Sciatic nerve (tissue), 2 donors: ENCODE data around the gene SEC24C. TPM values are rescaled to one million over a fixed set of nuclear protein-coding genes. Genes with fewer than 3 reads are reported as not detected.
A peak's percentile ranks its signal among the peaks of the same experiment; 100 is the strongest.

ENCODE experiments used
- ATAC-seq: fragments of 200-7000 bp; cut with Tn5 transposase; one replicate; pipeline ENCODE4 v1.9.1; 2020; ENCODE audit warnings: mild to moderate bottlenecking, moderate library complexity
- DNase-seq: peaks from one replicate; pipeline ENCODE4 v3.0.0-alpha.2; 2020; ENCODE audit warnings: low spot score
- intact Hi-C: fragments of 100-400 bp; cut with DNase I; formaldehyde crosslinking; loops from one replicate; pipeline ENCODE4 v1.14.2; 2022
- total RNA-seq: library from RNA; stranded (reverse); fragmentation: NEBNext Ultra II Directional; extraction: Animal tissue kit (Norgen Biotek cat#: 25700); gene quantifications from one replicate; pipeline ENCODE4 v1.2.1, GENCODE V29; 2021
- donor health status: DM: no; HTN: no; CAD: no.
- donor health status: DM: no; HTN: no; CAD: no.

SEC24C gene
- total RNA-seq, 1 donor from 2014 or later: 53.6 TPM

DNA sequence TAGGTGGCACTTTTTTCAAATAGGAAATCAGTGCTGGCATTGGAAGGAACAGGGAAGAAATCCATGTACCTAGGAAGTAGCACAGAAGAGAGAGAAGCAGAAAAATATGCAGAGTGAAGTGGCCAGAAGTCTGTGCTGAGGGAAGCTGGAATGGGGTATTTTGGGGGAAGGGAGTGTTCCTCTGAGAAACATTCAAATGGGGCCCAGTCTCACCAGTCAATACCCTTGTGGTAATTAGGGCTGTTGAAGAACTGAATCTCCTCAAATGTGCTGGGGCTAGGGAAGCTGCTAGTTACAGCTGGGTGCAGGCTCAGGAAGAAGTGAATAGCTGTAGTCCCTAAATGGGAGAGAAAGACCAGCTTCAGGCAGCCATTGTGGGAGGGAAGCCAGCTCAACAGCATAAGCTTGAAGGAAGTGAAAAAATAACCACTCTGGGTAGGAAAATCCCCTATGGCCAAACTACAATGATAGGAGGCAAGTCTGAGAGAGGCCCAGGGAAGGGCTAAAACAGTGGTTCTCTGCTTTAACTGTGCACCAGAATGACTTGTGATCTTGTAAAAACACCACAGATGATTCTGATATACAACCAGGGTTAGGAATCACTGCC lies 59.6 kb downstream of the SEC24C start:
- no peak for DNase-seq
- intact Hi-C loops: no loop called here
- ATAC-seq: no peak

DNA sequence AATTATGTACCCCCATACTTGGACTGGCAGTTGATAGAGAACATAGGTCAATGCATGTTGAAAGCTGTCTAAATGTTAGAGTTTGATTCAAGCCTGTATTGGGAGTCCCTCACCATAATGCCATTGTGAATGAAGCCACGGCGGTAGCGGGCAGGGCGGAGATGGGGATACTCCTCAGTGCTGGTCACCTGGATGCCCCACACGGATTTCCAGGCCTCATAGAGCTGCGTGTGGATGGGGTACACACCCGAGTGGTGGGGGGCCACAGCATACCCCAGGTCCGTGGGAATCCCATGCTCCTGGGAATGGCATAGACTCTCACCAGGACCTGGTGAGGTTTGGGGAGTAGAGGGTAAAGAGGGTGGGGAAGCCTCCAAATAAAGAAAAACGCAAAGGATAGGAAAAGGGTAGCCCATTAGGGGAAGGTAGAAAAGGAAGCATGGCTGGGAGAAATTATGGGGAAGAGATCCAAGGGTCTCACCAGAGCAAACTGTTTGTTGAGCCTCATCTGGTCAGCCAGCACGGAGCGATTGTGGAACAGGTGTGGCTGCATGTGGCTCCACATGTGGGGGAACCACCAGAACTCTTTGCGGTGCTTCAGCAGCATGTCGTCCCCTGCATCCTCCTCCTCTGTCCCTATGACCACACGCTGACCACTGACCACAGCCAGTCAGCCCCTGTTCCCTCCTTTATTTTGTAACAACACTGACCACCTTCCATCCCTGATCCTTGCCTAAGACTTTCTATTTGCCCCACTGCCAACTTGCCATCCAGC lies 62.2 kb downstream of the SEC24C start:
- ATAC-seq: no peak
- DNase-seq: no peak
- intact Hi-C loops: no loop called here

DNA sequence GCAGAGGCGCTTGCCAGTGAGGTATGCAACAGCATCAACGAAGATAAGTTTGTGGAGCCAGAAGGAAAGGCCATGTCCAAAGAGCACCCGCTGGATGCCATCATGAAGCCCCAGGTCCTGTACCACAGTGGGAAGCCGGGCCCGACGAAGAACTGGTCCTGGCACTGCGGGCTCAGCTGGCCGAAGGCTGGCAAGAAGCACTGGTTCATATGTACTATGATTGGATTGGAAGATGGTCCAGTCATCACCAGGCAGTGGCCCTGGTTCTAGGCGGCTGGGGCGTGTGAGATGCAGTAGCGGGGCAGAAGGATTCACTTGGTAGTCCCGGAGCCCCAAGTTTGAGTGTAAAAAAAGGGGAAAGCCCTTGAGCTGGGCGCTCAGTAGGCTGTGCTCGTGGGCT lies 63.3 kb downstream of the SEC24C start:
- DNase-seq (no peak), ATAC-seq (no peak)
- intact Hi-C loops: no loop called here

DNA sequence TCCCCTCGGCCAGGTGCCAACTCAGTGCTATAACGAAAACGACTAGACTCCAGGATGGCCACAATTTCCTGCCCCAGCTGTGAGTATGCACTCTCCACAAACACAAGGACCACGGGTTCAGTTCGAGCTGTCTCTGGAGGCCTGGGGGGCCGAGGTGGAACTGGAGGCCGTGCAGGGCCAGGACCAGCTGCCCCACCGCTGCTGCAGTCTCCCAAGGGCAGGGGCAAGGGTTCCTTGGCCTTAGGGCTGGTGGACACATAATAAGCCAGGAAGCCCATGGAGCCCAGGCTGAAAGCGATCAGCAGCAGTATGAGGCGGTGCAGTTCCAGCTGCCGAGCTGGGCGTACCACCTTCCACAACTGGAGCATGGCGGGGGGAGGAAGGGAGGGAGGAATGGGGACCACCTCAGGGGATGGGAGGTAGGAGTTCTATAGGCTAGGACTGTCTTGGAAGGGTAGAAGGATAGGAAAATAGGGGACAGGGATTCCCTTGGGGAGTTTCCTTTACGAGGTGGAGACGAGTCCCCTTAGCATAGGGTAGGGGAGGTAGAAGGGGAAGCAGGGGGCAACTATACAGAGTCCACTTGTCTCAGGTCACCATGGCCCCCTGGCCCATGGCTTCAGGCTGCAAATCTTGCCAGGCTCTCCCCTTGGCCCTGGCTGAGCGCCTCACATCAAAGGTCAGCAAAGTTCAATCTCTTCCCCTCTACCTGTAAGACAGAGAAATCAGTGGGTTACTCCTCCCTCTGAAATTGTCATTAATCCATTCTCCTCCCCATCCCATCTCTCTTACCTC lies 64.0 kb downstream of the SEC24C start:
- ATAC-seq: no peak
- DNase-seq: no peak
- intact Hi-C loops: no loop called here

DNA sequence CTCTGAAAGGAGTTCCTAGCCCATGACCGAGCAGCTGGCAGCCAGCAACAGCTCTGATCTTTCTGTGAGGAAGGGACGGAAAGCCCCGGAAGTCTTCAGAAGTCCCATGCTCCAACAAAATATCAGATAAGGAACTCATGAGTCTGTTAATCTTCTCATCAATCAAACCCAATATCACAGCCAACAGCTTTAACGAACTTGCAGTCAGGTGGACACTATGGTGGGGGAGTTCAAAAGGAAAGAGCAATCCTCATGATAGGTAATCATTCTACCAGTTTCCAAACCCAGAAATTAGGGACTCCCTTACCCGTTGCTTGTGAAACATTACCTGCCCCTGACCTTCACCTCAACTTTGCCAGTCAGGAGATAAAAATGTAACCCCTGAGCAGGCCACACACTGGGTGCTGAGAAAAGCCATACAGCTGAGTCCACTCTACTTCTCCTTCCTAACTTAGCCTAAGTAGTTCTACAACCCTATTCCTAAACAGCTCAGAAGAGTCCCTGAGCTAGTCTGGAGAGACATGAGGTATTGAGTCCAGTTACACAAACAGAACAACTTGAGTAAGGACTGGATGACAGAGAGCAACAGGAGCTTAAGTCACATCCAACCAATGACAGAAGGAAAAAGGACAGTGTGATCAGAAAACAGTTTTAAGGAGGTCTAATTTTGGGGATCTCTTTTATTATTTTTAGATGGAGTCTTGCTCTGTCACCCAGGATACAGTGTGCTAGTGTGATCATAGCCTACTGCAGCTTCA lies 65.1 kb downstream of the SEC24C start:
- no peak for DNase-seq
- no peak for ATAC-seq
- intact Hi-C loops: no loop called here

DNA sequence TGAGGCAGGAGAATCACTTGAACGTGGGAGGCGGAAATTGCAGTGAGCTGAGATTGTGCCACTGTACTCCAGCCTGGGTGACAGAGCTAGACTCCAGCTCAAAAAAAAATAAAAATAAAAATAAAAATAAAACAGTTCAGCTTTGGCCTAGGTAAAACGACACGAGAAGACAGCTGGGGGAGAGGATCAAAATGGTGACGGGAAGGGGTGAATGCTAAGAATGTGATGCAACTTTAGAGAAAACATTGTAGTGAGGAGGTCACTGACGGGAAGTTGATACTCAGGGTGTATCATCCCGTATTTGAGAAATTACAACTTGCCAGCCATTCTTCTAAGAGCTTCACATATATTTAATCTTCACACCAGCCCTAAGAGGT lies 66.2 kb downstream of the SEC24C start:
- DNase-seq (no peak), ATAC-seq (no peak)
- intact Hi-C loops: no loop called here

DNA sequence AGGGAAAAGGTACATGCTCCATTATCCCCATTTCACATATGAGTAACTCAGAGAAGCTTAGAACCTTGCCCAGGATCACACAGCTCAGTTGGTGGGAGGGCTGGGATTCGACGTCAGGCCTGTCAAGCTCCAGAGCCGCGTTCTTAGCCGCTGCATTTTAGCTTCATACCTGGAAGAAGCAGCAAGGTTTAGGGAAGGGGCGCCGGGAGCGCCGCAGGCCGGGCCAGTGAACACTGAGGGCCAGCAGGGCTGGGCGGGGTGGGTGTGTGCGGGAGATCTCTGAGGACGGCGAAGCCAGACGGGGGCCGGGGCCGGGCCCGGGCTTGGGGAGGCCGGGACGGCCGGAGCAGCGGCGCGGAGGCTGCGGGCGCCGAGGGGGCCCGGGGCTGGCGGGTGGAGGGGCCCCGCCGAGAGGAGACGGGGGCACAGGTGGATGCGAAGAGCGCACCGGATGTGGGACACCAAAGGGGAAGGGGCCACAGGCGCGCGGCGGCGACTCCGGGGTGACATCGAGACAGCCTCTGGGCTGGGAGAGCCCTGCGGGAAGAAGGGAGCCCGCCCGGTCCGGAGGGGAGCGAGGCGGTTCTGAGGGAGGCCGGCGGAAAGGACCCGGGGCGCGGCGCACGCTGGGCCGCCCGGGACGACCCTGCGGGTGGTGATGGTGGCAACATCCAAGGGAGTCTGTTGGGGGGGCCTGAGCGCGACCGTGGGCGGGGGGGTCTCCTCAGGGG lies 66.7 kb downstream of the SEC24C start:
- intact Hi-C loops: no loop called here
- ATAC-seq (no peak), DNase-seq (peak; percentile 74)

DNA sequence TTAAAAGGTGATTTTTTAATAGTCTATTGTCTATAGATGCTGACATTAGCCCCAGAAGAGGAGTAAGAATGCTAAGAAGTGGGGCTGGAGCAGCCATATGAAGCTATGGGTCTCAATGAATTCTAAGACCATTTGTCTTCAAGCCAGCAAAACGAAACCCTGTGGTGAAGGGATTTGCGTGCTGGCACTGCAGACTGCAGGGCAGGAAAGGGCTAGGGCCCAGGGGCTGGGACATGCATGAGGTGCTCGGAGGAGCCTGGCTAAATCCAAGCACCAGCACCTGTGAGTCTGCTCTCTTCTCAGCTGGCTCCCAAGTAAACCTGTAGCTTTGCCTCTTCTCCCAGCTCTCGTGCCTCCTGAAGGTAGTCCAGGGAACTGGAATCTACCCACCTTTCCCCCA lies 68.5 kb downstream of the SEC24C start:
- DNase-seq (no peak), ATAC-seq (no peak)
- intact Hi-C loops: no loop called here

DNA sequence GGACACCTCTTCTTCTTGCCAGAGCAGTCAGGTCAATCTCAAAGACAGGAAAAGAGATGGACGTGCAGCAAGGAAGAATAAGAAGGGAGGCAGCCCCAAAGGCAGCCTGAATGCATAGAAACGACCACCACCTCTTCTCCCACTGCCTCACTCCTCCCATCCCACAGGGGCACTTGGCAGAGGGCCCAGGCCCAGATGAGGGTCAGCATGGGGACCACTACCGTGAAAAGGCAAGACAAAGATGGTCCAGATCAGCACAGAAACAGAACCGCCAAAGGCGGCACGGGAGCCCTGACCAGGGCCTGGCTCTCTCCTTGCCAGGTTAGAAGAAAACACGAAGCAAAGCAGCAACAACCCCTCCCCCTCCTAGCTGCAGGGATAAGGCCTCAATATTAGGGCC lies 69.2 kb downstream of the SEC24C start:
- ATAC-seq (no peak), DNase-seq (no peak)
- intact Hi-C loops: no loop called here

DNA sequence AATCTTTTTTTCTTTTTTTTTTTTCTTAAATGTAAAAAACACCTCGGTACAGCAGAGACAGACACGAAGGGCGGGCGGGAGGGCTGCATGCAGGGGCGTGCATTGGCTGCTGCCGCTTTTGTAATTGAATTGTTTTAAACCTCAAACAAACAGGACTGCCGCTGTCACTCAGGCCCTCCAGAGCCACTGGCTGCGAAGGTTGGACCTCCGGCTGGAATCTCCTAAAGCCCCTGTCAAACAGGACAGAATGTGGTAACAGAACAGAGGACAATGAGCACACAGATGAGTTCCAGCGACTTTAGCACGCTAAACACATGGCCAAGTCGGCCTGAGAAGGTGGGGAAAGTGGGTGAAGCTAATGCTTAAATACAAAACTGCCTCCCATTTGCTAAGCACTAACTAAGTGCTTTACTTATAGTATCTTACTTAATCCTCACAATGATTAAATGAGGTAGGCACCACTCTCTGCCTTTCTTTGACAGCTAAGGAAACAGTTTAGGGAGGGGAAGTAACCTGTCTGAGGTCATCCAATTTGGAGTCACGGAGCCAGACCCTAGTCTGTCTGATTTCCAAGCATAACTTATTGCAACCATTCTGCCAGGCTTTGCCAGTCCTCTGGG lies 70.2 kb downstream of the SEC24C start:
- ATAC-seq (no peak), DNase-seq (no peak)
- intact Hi-C loops: no loop called here

DNA sequence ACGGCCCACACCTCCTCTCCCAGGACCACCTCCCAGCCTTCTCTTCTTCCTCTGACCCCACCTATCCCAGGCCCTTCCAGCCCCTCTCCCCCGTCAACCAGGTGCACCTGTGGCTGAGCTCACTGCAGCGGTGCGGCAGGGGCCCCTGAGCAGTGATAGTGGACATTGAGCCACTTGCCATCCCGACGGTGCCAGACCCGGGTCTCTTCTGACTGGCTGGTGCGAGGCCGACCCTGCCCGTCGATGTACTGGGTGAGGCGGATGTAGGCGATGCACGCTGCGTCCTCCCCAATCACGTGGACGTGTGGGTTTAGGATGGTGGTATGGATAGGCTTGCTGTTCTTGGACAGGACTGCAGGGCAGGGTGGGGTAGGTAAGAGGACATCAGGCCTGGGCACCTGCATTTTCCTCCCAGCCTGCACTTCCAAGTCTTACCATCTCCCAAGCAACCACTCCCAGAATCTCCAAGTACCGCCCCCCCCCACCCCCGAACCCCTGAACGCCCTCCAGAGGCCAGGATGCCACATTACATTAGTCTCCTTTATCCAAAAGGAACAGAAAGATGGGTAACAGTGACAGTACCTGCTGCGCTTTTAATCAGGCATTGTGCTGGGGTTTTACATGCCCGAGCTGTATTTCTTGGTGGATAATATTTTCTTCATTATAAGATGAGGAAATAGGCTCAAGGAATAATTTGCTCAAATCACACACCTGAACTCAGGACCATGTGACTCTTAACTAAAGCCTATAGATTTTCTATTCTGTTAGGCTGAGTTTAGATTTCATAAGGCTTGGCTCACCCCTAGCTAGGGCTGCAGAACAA lies 70.9 kb downstream of the SEC24C start:
- no peak for ATAC-seq
- intact Hi-C loops: no loop called here
- DNase-seq: no peak

DNA sequence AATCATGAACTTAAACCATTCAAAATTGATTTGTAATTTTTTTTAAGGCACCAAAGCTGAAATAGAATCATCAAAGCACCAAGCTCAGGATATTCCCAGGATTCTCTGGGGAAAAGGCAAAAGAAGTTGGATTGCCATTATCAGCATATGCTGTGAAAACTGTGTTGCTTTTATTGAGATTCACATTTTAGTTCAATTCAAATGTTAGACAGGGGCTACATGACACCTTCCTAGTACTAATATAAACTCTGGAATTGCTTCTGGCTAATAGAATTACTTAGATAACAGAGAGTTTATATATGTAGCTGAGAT lies 71.5 kb downstream of the SEC24C start:
- intact Hi-C loops: no loop called here
- ATAC-seq (no peak), DNase-seq (no peak)

DNA sequence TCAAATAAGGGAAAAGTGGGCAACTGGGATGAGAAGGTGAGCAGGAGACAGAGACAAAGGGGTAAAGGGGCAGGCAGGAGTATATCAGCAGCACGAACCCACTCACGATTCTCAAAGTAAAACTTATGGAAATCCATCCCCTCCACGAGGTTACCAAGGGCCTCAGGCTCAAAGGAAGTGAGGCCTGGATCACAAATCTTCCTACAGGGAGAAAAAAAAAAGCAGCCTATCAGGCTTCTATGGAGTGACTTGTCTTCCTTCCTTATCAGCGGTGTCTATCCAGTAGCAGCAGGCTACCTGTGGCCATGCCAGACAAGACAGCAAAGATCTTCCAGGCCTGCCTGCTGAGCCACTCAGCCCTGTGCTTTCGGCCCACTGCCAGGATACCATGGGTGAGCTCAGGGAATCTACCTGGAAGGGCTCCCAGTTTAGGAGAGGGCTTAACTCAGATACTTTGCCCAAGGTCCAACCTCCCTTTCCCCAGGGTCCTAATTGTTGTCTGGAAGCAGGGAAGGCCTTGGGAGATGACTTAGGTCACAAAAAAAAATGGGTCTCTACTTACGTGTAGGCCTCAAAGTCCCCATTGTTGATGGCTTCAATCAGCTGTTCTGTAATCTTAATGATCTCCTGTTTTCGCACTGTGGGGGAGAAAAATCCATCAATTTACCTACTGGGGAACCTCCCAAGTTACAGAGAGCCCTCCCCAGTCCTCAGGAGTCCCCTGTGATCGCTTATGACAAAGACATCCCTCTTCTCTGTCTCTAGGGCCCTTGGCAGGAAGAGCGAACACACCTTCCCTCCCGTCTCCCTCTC lies 73.0 kb downstream of the SEC24C start:
- DNase-seq: no peak
- intact Hi-C loops: no loop called here
- no peak for ATAC-seq

DNA sequence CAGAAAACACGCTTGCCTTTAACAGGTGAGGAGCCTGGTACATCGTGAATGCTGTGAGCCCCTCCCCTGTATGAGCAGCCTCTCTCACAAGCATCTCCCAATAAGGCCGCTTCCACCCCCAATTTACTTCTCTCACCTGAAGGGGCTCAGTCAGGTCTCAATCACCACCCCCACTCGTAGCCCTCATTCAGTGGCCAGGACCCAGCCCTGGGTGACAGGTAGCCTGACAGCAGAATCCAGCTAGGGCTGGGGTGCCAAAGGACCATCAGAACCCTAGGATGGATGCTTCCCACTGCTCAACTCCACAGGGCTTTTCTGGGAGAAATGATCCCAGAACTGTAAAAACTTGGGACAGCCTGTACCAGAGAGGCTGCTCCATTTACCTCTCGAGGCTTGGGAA lies 73.7 kb downstream of the SEC24C start:
- no peak for DNase-seq
- intact Hi-C loops: no loop called here
- no peak for ATAC-seq

DNA sequence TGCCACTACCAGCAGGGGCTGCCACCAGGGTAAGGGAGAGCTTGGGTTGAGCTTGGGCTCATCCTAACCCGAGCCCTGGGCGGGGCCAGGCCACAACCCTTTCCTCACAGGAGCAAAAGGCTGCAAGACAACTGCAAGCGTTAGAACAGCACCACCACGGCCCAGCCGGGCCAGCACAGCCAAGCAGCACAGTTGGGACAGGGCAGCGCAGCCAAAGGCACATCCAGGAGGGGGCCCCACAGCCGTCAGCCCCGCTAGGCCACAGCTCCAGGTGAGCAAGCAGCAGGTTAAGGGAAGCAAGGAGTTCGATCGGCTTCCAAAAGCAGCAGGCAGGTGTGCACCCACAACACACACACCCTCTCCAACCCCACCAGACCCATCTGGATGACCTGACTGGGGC lies 74.2 kb downstream of the SEC24C start:
- DNase-seq: no peak
- no peak for ATAC-seq
- intact Hi-C loops: no loop called here

DNA sequence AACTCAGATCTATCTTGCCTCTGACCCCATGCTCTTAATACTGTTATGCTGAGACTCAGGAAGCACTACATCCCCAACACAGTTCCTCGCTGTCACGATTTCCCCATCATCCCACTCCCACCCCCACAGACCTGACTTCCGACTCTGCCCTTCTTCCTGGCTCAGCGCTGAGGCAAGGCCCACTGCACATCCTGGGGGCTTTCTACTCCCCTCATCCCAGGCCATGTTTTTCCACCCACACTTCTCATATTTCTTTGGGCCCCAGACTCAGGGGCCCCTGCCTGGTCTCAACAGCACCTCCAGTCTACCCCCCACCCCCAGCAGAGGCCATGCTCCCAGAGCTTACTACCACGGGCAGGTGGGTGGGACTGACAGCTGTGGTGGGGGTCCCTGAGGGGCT lies 74.9 kb downstream of the SEC24C start:
- ATAC-seq: no peak
- DNase-seq: no peak
- intact Hi-C loops: no loop called here

DNA sequence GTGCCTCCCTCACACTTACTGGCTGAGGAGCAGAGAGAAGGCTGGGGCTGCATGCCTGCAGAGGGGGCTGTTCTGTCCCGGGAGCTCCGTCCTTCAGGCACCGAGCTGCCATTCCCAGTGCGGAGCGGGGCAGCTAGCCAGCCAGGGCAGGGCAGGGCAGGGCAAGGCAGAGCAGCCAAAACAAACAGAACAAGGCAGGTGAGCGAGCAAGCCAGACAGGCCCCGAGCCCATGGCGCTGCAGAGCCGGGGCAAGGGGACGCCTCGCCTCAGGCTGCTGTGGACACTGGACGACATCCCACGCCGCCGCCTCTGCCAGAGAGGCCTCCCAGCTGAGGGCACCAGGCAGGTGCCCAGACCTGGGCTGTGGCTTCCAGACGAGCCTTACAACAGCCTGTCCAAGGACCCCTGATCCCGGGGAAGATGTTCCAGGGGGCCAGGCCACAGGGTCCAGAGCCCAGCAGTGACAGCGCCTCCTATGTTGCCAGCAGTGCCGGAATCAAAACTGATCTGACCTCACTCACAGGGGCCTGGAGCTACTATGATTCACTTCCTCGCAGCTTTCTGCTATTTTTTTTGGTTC lies 75.4 kb downstream of the SEC24C start:
- DNase-seq: no peak
- intact Hi-C loops: no loop called here
- peak; percentile 45 for ATAC-seq
